ENCODE data around the gene EPN3.

The EPN3 gene

DNA sequence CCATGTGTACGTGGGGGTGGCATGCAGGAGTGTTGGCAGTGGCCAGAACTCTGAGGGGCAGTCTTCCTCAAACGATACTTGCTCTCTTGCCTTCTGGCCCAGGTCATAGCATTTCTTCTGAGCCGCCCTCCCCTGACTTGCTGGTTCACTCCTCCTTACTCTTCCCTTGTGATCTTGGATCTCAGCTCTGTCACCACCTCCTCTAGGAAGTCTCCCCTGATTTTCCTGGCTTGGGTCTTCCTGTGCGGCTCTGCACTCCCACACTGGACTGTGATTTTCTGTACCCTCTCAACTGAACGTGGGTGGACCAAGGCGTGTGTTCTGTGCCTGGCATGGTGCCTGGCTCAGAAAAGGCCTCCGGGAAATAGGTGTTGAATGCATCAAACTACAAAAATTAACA, 2.9 kb downstream of the EPN3 start:
- DNase-seq (ENCODE audit: low spot score), result no peak

- DNase-seq (ENCODE audit: low spot score), result no peak
Observed at GRCh38 chr17:50536683-50537646, 4.4 kb downstream of the EPN3 start.

GRCh38 chr17:50537721-50538548, 5.4 kb downstream of the EPN3 start:
- no peak for DNase-seq (ENCODE audit: low spot score)

- no peak for DNase-seq (ENCODE audit: low spot score)
Observed at GRCh38 chr17:50538549-50539410, 6.2 kb downstream of the EPN3 start.

DNA sequence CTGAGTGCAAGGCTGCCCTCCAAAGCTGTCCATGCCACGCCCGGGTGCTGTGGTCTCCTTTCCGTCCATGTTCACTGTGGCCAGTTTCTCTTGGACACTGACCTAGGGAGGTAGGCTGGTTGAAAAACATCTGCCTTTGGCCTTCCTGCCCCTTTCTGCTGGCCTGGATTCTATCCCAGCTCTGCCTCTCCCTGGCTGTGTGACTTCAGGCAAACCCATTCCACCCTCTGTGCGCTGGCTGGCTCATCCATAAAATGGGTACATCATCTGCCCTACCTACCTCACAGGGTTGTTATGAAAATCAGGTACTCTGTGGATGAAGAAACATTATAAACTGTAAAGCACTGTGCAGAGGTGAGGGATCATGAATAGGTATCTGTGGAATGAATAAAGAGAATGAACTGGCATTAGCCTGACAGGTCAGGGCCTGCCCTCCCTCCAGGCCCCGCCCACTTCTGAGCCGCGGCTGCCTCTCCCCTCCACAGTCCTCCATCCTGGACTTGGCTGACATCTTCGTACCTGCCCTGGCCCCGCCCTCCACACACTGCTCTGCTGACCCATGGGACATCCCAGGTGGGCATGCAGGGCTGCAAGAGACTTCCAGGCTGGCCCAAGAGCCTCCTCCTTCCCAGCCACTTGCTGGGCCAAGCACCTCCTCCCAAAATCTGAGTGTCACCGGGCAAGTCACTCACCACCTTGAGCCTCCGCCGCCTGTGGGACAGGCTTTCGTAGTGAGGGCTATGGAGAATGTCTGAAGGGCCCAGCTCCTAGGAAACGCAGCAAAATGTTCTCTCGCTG, 7.4 kb downstream of the EPN3 start:
- no peak for DNase-seq (ENCODE audit: low spot score)

DNA sequence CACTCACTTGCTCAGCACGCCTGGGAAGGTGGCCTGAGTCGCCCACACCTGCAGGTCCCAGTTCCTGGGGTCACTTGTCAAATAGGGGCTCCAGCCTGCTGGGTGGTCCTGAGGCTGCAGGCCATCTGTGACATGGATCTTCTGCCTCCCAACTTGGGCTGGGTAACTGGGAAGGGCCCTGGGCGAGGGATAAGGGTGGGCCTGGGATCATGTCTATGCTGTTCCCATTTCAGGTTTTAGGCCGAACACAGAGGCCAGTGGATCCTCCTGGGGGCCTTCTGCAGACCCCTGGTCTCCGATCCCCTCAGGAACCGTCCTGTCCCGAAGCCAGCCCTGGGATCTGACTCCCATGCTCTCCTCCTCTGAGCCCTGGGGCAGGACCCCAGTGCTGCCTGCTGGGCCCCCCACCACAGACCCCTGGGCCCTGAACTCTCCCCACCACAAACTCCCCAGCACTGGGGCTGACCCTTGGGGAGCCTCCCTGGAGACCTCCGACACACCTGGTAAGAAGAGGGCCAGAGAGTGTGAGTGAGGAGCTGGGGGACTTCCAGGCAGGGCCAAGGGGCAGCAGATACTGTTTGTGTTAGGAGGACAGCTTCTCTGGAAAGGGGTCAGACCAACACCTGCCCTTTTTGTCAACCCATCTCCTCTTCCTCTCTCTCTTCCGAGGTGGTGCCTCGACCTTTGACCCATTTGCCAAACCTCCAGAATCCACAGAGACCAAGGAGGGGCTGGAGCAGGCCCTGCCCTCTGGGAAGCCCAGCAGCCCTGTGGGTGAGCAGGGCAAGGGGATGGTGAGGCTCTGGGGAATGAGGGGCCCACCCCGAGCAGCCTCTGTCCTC, 8.2 kb downstream of the EPN3 start:
- no peak for DNase-seq (ENCODE audit: low spot score)

- DNase-seq (ENCODE audit: low spot score), result no peak
Observed at GRCh38 chr17:50541402-50541715, 8.8 kb downstream of the EPN3 start.

- peak; percentile 98 for DNase-seq (ENCODE audit: low spot score)
Observed at GRCh38 chr17:50541716-50542688, 9.5 kb downstream of the EPN3 start.

GRCh38 chr17:50542795-50543774, 10.6 kb downstream of the EPN3 start:
- no peak for DNase-seq (ENCODE audit: low spot score)

- no peak for DNase-seq (ENCODE audit: low spot score)
Observed at GRCh38 chr17:50544516-50544915, 12.0 kb downstream of the EPN3 start.

DNA sequence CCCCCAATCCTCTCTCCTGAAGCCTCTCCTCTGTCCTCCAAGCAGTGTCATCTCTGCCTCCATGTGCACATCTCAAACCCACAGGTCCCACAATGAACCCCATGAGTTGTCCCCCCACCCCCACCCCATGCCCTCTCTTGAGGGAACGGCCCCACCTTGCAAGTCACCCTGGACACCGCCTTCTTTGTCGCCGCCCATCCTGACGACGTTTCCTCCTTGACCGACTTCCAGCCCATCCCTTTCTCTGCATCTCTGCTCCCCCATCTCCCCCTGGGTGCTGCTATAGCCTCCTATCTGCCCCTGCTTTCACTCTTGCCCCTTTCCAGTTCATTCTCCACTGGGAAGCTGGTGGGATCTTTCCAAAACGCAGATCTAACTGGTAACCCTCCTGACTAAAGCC, 12.8 kb downstream of the EPN3 start:
- DNase-seq (ENCODE audit: low spot score), result no peak

- DNase-seq (ENCODE audit: low spot score), result no peak
Observed at GRCh38 chr17:50546701-50547034, 14.1 kb downstream of the EPN3 start.

GRCh38 chr17:50547035-50547735, 14.7 kb downstream of the EPN3 start, which contains the start of gene SPATA20:
TSS of gene SPATA20 (plus strand) at chr17:50547174. CDS start at chr17:50547209, 35 bp downstream.
- DNase-seq (ENCODE audit: low spot score), result peak; percentile 90

GRCh38 chr17:50547736-50548083, 15.2 kb downstream of the EPN3 start:
- DNase-seq (ENCODE audit: low spot score), result no peak

GRCh38 chr17:50548831-50549230, 16.3 kb downstream of the EPN3 start:
- DNase-seq (ENCODE audit: low spot score), result no peak

DNA sequence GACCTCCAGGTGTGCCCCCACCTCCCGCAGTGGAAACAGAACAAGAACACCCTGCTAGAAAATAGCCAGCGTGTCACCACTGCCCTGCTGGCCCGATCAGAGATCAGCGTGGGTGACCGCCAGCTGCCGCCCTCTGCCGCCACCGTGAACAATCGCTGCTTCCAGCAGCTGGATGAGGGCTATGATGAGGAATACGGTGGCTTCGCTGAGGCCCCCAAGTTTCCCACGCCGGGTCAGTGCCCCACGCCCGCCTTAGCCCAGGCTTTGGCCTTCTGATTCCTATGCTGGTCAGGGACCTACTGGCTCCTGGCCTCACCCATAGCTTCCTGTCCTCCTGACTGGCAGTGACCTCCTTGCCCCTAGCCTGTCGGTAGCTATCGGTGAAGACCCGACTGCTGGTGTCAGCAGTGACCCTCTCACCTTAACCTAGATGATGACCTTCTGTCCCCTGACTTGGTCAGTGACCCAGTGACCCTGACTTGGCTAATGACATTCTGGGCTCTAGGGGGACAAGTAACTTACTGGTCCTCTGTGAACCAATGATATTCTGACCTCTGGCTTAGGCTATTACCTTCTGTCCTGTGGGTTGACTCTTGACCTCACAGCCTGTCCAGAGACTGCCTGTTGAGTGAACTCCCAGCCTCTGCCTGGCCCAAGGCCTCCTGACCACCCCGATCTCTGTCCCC, 16.9 kb downstream of the EPN3 start:
- DNase-seq (ENCODE audit: low spot score), result no peak

GRCh38 chr17:50549969-50550368, 17.4 kb downstream of the EPN3 start:
- DNase-seq (ENCODE audit: low spot score), result no peak

Measured in AG08395 (cell line).